Keratinocyte (primary cell): ENCODE results near the gene STARD10.

Experiments used
- EZH2 ChIP-seq: IDR thresholded peaks from one replicate; pipeline ENCODE4 v1.6.1; 2012; ENCODE audit warnings: inconsistent platforms, mild to moderate bottlenecking, low read length, moderate library complexity
- TF ChIP-seq, protein P1 (sequence below), 3 experiments: IDR thresholded peaks in 1 of 3; conservative IDR thresholded peaks in 1 of 3; optimal IDR thresholded peaks in 1 of 3; 2 replicates in 2 of 3; 3 replicates in 1 of 3; pipeline versions ENCODE3 to v1.5.1; 2011; ENCODE audit warnings: low read length in 3 of 3, mild to moderate bottlenecking in 3 of 3, moderate library complexity in 2 of 3, control low read depth in 1 of 3, inconsistent platforms in 1 of 3; ENCODE audit not compliant: insufficient read depth in 2 of 3; ENCODE audit errors: extremely low read depth in 1 of 3

DNA sequence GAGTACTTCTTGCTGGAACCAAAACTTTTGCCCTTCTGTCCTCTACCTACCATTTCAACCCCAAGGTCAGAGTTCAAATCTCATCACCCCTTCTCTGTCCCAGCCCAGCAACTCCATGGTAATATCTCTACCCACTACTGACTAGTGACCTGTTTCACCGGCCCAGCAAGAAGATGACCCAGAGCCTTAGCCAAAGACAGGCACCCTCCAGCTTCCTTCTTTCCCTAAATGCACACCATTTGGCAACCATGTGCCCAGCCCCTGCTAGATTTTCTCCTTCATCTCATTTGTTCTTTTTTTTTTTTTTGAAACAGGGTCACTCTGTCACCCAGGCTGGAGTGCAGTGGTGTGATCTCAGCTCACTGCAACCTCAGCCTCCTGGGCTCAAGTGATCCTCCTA, 56.5 kb downstream of the STARD10 start:
- TF ChIP-seq, protein P1, sequence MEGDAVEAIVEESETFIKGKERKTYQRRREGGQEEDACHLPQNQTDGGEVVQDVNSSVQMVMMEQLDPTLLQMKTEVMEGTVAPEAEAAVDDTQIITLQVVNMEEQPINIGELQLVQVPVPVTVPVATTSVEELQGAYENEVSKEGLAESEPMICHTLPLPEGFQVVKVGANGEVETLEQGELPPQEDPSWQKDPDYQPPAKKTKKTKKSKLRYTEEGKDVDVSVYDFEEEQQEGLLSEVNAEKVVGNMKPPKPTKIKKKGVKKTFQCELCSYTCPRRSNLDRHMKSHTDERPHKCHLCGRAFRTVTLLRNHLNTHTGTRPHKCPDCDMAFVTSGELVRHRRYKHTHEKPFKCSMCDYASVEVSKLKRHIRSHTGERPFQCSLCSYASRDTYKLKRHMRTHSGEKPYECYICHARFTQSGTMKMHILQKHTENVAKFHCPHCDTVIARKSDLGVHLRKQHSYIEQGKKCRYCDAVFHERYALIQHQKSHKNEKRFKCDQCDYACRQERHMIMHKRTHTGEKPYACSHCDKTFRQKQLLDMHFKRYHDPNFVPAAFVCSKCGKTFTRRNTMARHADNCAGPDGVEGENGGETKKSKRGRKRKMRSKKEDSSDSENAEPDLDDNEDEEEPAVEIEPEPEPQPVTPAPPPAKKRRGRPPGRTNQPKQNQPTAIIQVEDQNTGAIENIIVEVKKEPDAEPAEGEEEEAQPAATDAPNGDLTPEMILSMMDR (optimal IDR thresholded peaks at IDR 0.05 in 1 of 3, IDR thresholded peaks at IDR 0.05 in 1 of 3, conservative IDR thresholded peaks at IDR 0.05 in 1 of 3; ENCODE audit: extremely low read depth in 1 of 3, insufficient read depth in 2 of 3, low read length in 3 of 3): no peak
- TF ChIP-seq EZH2: no peak
